Fibroblast of villous mesenchyme (primary cell): ENCODE results near the gene SGTB. TPM values are rescaled to one million over a fixed set of nuclear protein-coding genes. Genes with fewer than 3 reads are reported as not detected.
A peak's percentile ranks its signal among the peaks of the same experiment; 100 is the strongest.

ENCODE experiments used
- DNase-seq: peaks from one replicate; pipeline ENCODE4 v3.0.0-alpha.2; 2010; ENCODE audit warnings: low read depth
- H3K4me3 ChIP-seq: 2 replicates; pipeline ENCODE4 v1.5.1; 2011; ENCODE audit warnings: low read depth, mild to moderate bottlenecking, low read length
- total RNA-seq: library from RNA; depleted of rRNA; stranded (reverse); fragments of >200 nt; gene quantifications from 2 replicates; pipeline ENCODE4 v1.2.3, GENCODE V29; 2012
- TF ChIP-seq, protein P1 (sequence below): IDR thresholded peaks from 2 replicates; pipeline ENCODE4 v1.5.1; 2012; ENCODE audit warnings: low read depth, mild to moderate bottlenecking, low read length; ENCODE audit not compliant: insufficient read depth

SGTB gene
- total RNA-seq, 1 donor, result 21.2 TPM

DNA sequence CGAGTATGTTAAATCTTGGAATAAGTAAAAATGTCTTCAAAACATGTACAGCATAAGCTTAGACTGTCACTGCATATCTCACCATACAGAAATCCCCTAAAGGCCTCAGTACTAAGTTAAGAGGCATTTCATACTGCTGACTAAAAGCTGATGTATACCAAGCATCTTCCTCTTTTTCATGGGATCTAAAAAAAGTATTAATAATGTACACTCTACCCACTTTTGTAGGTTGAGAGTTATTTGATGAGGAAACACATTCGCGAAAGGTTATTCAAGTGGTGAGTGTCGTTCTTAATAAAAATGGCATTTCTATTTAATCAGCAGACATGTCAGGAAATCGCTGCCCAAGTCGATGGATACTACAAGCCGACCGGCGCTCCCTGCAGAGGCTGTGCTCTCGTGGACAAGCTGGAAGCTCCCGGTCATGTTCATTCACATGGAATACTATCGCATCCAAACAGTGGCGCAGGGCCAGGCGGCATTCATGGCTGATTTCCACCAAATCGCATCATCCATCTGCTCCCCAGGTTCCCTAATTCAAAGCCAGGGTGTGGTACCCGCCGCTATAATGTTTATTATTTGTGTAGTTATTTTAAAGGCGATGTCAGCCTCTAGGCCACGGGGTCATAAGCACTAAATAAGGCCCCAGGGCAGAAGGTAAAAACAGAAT is 724 bp downstream of the SGTB start:
- H3K4me3 ChIP-seq, result peak overlapping the region; percentile 96
- DNase-seq, result peak; percentile 79
- TF ChIP-seq, protein P1, sequence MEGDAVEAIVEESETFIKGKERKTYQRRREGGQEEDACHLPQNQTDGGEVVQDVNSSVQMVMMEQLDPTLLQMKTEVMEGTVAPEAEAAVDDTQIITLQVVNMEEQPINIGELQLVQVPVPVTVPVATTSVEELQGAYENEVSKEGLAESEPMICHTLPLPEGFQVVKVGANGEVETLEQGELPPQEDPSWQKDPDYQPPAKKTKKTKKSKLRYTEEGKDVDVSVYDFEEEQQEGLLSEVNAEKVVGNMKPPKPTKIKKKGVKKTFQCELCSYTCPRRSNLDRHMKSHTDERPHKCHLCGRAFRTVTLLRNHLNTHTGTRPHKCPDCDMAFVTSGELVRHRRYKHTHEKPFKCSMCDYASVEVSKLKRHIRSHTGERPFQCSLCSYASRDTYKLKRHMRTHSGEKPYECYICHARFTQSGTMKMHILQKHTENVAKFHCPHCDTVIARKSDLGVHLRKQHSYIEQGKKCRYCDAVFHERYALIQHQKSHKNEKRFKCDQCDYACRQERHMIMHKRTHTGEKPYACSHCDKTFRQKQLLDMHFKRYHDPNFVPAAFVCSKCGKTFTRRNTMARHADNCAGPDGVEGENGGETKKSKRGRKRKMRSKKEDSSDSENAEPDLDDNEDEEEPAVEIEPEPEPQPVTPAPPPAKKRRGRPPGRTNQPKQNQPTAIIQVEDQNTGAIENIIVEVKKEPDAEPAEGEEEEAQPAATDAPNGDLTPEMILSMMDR, result no peak

DNA sequence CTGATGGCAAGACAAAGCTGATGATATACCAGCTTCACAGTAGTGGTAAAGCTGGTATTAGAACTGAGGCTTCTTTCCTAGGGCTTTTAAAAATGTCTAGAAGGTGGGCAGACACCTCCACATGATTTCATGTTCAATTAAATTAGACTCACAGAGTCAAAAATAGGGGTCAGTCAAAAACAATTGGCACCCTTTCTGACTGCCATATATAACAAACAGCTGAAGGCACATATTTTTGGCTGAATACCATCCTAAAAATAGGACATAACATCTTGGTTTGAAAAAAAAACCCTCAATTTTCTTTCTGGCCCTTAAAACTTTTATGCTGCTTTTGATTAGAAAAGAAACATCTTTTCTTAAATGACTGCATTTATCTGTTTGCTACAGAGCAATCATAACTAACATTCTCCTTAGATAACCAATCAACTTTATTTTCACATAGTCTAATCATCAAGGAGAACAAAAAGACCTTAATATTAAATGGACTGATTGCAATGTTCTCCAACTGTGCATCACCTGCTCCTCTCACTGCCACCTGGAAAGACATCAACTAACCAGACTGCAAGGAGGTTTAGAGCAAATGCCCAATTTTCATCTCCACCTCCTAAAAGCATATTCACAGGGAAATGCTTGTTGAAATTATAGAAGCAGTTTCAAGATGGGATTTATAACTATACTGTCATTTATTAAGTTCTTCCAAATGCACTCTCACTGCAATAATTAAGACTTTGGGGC is 3.2 kb downstream of the SGTB start:
- TF ChIP-seq, protein P1, result no peak
- DNase-seq, result no peak
- H3K4me3 ChIP-seq, result no peak overlapping the region

GRCh38 chr5:65708145-65708544 is 13.8 kb downstream of the SGTB start:
- H3K4me3 ChIP-seq, result no peak overlapping the region
- peak; percentile 17 for DNase-seq
- TF ChIP-seq, protein P1, result no peak

DNA sequence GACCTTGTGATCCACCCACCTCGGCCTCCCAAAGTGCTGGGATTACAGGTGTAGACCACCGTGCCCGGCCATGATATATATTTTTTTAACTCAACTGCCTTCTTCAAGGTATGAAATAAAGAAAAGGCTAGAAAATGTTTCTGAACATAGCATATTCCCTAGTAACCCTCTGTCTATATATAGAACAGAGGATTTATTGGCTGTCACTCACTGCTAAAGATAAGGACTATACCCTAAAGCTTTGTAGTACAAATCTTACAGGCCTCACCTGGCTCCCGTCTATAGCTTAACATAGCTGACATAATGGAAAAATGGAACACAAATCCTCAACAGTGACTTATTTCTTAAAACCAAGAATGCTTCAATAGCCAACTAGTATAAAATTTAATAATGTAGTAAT is 14.2 kb downstream of the SGTB start:
- TF ChIP-seq, protein P1, result no peak
- H3K4me3 ChIP-seq, result no peak overlapping the region
- no peak for DNase-seq

- peak; percentile 11 for DNase-seq
- no peak overlapping the region for H3K4me3 ChIP-seq
- TF ChIP-seq, protein P1, result no peak
These were observed 17.2 kb downstream of the SGTB start for GRCh38 chr5:65704621-65705239.

GRCh38 chr5:65702036-65702435 is 19.9 kb downstream of the SGTB start:
- no peak for DNase-seq
- no peak overlapping the region for H3K4me3 ChIP-seq
- TF ChIP-seq, protein P1, result no peak
